GM18873 (cell line): ENCODE data around the gene RIPPLY3.

Experiments
- ATAC-seq: cut with Tn5 transposase; IDR thresholded peaks from one replicate; pipeline ENCODE4 v1.9.1; 2021; ENCODE audit warnings: mild to moderate bottlenecking, moderate library complexity, moderate number of reproducible peaks; ENCODE audit not compliant: unreplicated experiment, low FRiP score

RIPPLY3 gene

GRCh38 chr21:37006486-37007291 is at the start of gene RIPPLY3:
Gene RIPPLY3, plus strand, starts transcription at chr21:37006702. Its CDS starts 71 bp downstream, at chr21:37006773.
- ATAC-seq = no peak

GRCh38 chr21:36959020-36959835 is 47.3 kb upstream of the RIPPLY3 start:
- ATAC-seq = no peak

- no peak for ATAC-seq
These were observed 45.7 kb upstream of the RIPPLY3 start for GRCh38 chr21:36960676-36961284.

- no peak for ATAC-seq
These were observed 44.3 kb upstream of the RIPPLY3 start for GRCh38 chr21:36962098-36962780.

- no peak for ATAC-seq
These were observed 42.1 kb upstream of the RIPPLY3 start for GRCh38 chr21:36964398-36964797.

GRCh38 chr21:36964827-36965719 is 41.4 kb upstream of the RIPPLY3 start:
- ATAC-seq = no peak

- no peak for ATAC-seq
These were observed 40.8 kb upstream of the RIPPLY3 start for GRCh38 chr21:36965720-36966065.

GRCh38 chr21:36966066-36966820 is 40.3 kb upstream of the RIPPLY3 start, which contains the start of gene HLCS:
Gene HLCS, minus strand, starts transcription at chr21:36966669. Its CDS starts 31 bp downstream, at chr21:36966638.
- ATAC-seq = peak; percentile 55

GRCh38 chr21:36966821-36967768 is 39.4 kb upstream of the RIPPLY3 start:
- ATAC-seq = no peak

GRCh38 chr21:36968414-36968813 is 38.1 kb upstream of the RIPPLY3 start:
- no peak for ATAC-seq

- no peak for ATAC-seq
These were observed 37.5 kb upstream of the RIPPLY3 start for GRCh38 chr21:36968976-36969375.

GRCh38 chr21:36973986-36974850 is 32.3 kb upstream of the RIPPLY3 start:
- ATAC-seq = no peak

- ATAC-seq = no peak
These were observed 31.7 kb upstream of the RIPPLY3 start for GRCh38 chr21:36974851-36975192.

- ATAC-seq = no peak
These were observed 30.2 kb upstream of the RIPPLY3 start for GRCh38 chr21:36976228-36976861.

GRCh38 chr21:36976882-36977651 is 29.4 kb upstream of the RIPPLY3 start:
- ATAC-seq = no peak
